ENCODE data around the gene ELL.
A peak's percentile ranks its signal among the peaks of the same experiment; 100 is the strongest.

Gene ELL

DNA sequence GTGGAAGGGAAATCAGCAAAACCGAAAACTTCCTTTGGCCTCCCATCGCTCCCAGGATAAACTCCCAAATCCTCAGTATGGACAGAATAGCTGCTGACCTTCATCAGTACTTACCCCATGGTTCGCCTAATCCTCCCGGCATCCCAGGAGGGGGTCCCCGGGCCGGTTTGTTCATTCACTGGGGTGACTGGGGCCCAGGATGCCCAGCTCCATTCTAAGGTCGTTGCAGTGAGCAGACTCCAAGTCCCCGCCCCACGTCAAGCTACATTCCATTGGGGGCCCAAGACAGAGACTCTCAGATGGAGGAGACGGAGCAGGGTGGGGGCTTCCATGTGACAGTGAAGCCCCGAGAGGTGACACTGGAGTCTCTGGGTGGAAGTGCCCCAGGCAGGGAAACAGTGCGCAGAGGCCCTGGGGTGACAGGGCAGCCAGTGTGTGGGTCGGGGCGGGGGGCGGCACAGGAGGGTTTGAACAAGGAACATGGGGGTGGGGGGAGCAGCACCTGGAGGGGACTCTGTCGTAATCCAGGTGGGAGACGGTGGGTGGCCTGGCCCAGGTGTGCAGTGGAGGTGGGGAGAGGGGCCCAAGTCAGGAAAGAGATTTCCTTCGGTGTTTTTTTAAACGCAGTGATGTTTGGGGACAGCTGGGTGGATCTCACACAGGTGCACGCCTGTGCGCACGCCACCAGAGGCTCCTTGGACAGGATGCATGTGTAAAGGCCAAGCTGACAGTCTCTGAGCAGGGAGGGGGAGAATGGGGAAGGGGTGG is 97.6 kb downstream of the ELL start:
- Histone ChIP-seq H3K36me3 (replicated peaks; ENCODE audit: low read depth, low read length) (no peaks in the 10 kb centered on the region), H3K4me3 (ENCODE audit: low read length) (no peak overlapping the region), H4K20me1 (ENCODE audit: insufficient read depth, low read length) (peaks cover 67% of the 10 kb centered on the region), H3K27me3 (ENCODE audit: low read depth, low read length) (no peaks in the 10 kb centered on the region), H3K9ac (ENCODE audit: low read length) (no peak overlapping the region), H2AFZ (ENCODE audit: low read depth, low read length) (no peak overlapping the region), H3K4me1 (ENCODE audit: low read length) (peaks cover 31% of the 10 kb centered on the region), H3K79me2 (ENCODE audit: low read length) (peaks cover 48% of the 10 kb centered on the region), H3K9me3 (ENCODE audit: insufficient read depth, low read length) (no peaks in the 10 kb centered on the region), H3K27ac (ENCODE audit: low read length) (no peak overlapping the region), H3K4me2 (ENCODE audit: low read length) (no peak overlapping the region)
- TF ChIP-seq EZH2phosphoT487 (IDR thresholded peaks at IDR 0.05; ENCODE audit: low read depth), result no peak
- TF ChIP-seq, protein P1, sequence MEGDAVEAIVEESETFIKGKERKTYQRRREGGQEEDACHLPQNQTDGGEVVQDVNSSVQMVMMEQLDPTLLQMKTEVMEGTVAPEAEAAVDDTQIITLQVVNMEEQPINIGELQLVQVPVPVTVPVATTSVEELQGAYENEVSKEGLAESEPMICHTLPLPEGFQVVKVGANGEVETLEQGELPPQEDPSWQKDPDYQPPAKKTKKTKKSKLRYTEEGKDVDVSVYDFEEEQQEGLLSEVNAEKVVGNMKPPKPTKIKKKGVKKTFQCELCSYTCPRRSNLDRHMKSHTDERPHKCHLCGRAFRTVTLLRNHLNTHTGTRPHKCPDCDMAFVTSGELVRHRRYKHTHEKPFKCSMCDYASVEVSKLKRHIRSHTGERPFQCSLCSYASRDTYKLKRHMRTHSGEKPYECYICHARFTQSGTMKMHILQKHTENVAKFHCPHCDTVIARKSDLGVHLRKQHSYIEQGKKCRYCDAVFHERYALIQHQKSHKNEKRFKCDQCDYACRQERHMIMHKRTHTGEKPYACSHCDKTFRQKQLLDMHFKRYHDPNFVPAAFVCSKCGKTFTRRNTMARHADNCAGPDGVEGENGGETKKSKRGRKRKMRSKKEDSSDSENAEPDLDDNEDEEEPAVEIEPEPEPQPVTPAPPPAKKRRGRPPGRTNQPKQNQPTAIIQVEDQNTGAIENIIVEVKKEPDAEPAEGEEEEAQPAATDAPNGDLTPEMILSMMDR (IDR thresholded peaks at IDR 0.05; ENCODE audit: low read depth, low read length), result no peak

DNA sequence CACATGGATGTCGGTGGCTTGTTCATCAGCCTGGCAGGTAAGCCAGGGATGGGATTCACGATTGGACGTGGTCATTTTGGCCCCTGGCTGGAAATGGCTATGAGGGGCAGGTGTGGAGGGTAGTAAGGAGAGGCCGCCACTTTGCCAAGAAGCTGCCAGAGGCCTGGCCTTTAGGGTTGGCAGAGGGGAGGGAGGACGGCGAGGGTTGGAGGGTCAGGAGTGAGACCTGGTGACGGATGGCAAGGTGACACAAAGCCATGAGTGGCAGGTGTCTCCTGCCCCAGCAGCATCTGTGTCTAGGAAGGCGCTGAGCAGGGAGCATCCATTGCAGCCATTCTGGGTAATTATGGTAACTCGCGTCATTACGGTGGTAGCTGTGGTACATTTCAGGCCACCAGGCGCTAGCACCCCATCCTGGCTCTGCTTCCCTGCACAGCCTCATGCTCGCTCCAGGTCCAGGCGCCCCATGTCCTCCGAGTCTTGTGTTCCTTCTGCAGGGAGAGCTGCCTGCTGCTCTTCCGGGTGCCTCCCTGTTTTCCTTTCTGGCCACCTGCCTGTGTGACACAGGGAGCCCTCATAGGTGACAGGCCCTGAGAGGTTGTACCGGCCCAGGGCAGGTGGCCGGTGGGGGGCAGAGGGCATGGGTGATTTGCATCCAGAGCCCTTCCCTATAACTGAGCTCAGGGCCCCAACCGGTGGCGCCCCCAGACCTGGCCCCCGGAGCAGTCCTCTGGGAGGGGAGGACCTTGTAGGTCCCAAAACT is 98.4 kb downstream of the ELL start:
- H3K4me2 ChIP-seq (ENCODE audit: low read length), result no peak overlapping the region
- no peak overlapping the region for H3K9ac ChIP-seq (ENCODE audit: low read length)
- no peaks in the 10 kb centered on the region for H3K27me3 ChIP-seq (ENCODE audit: low read depth, low read length)
- H2AFZ ChIP-seq (ENCODE audit: low read depth, low read length), result no peak overlapping the region
- no peaks in the 10 kb centered on the region for H3K9me3 ChIP-seq (ENCODE audit: insufficient read depth, low read length)
- H3K4me1 ChIP-seq (ENCODE audit: low read length), result peaks cover 30% of the 10 kb centered on the region
- H4K20me1 ChIP-seq (ENCODE audit: insufficient read depth, low read length), result peaks cover 64% of the 10 kb centered on the region
- H3K36me3 ChIP-seq (replicated peaks; ENCODE audit: low read depth, low read length), result no peaks in the 10 kb centered on the region
- peaks cover 48% of the 10 kb centered on the region for H3K79me2 ChIP-seq (ENCODE audit: low read length)
- TF ChIP-seq, protein P1 (IDR thresholded peaks at IDR 0.05; ENCODE audit: low read depth, low read length), result no peak
- TF ChIP-seq EZH2phosphoT487 (IDR thresholded peaks at IDR 0.05; ENCODE audit: low read depth), result no peak
- no peak overlapping the region for H3K4me3 ChIP-seq (ENCODE audit: low read length)
- no peak overlapping the region for H3K27ac ChIP-seq (ENCODE audit: low read length)

DNA sequence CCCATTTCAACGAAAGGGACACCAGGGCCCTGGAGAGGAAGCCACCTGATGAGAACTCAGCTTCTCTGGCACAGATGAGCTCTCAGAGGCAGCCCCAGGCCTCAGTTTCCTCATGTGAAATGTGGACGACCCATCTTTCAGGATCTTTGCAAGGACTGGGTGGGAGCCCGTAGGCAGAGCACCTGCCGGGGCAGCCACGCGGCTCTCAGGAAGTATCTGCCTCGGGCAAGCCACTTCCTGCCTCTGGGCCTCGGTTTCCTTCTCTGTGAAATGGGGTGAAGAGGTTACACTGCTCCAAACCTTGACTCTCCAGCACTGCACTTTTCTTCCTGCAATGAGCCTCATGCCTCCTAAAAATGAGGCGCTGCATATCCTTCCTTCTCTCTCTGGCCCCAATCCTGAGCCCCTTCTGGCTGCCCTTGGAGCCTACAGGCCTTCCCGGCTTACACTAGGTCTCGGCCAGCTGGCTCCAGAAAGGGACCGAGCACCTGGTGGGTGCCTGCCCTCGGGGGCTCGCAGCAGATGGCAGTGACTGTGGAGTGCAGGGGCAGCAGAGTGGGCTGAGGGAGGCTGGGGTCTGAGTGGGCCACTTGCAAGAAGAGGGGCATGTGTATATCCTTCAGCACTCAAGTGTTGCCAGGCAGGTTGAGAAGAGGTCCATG is 99.2 kb downstream of the ELL start:
- Histone ChIP-seq H3K4me3 (ENCODE audit: low read length) (peak overlapping the region; percentile 4; the same call in 1 of the 2 replicates), H2AFZ (ENCODE audit: low read depth, low read length) (no peak overlapping the region), H3K27me3 (ENCODE audit: low read depth, low read length) (no peaks in the 10 kb centered on the region), H3K9me3 (ENCODE audit: insufficient read depth, low read length) (no peaks in the 10 kb centered on the region), H3K4me1 (ENCODE audit: low read length) (peaks cover 30% of the 10 kb centered on the region), H4K20me1 (ENCODE audit: insufficient read depth, low read length) (peaks cover 61% of the 10 kb centered on the region), H3K79me2 (ENCODE audit: low read length) (peaks cover 48% of the 10 kb centered on the region), H3K27ac (ENCODE audit: low read length) (no peak overlapping the region), H3K9ac (ENCODE audit: low read length) (no peak overlapping the region), H3K4me2 (ENCODE audit: low read length) (peak overlapping the region; percentile 45), H3K36me3 (replicated peaks; ENCODE audit: low read depth, low read length) (no peaks in the 10 kb centered on the region)
- TF ChIP-seq, protein P1 (IDR thresholded peaks at IDR 0.05; ENCODE audit: low read depth, low read length), result no peak
- no peak for TF ChIP-seq EZH2phosphoT487 (IDR thresholded peaks at IDR 0.05; ENCODE audit: low read depth)
